ENCODE results near the gene DYNLRB1. TPM values are rescaled to one million over a fixed set of nuclear protein-coding genes. Genes with fewer than 3 reads are reported as not detected.

DYNLRB1 gene
- total and polyA plus RNA-seq, 2 donors (not counting 1 experiment from before 2014, with no cell fraction given): 55.3 to 120 TPM

DNA sequence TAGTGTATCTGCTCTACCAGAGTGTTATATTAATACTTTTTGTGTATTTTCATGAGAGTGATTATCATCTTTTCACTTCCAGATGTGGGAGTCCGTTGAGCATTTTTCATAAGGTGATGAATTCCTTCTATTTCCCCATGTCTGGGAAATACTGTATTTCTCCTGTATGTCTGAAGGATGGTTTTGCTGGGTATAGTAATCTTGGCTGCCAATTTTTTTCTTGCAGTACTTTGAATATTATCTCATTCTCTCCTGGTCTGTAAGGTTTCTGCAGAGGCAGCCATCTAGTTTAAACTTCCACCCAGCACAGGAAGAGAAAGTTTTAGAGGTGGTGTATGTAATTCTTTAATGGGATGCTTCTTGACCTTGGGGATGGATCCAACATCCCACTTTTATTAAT, 15.4 kb upstream of the DYNLRB1 start:
- Mint-ChIP-seq H3K4me1 (peaks cover 7% of the 10 kb centered on the region), H3K27me3 (no peaks in the 10 kb centered on the region), H3K4me3 (no peak overlapping the region), H3K9me3 (ENCODE audit: insufficient read depth) (peaks cover 9% of the 10 kb centered on the region), H3K27ac (no peak overlapping the region)
- Histone ChIP-seq H3K4me1 (ENCODE audit: control insufficient read depth in 2 of 2, insufficient read depth in 2 of 2, low read length in 2 of 2) (peaks cover 0 to 1% of the 10 kb centered on the region in 2 donors), H3K4me3 (ENCODE audit: control extremely low read depth in 1 of 5, extremely low read depth in 1 of 5, insufficient read depth in 1 of 5, low read depth in 2 of 5, low read length in 4 of 5) (no peak overlapping the region), H3K9me3 (ENCODE audit: control extremely low read depth in 1 of 3, control insufficient read depth in 2 of 3, insufficient read depth in 1 of 3, low read length in 2 of 3) (peaks cover 7 to 11% (median 8%) of the 10 kb centered on the region in 3 donors), H4K20me1 (ENCODE audit: control insufficient read depth, insufficient read depth, low read length, poor library complexity, severe bottlenecking) (no peaks in the 10 kb centered on the region), H3K36me3 (replicated peaks in 1 of 2; ENCODE audit: control extremely low read depth in 1 of 2, control insufficient read depth in 1 of 2, extremely low read depth in 1 of 2, insufficient read depth in 2 of 2, low read length in 1 of 2) (peaks cover 8 to 33% of the 10 kb centered on the region in 2 experiments), H3K27ac (ENCODE audit: low read length in 2 of 2) (no peak overlapping the region), H3K27me3 (replicated peaks in 1 of 4; ENCODE audit: control extremely low read depth in 1 of 4, control insufficient read depth in 3 of 4, insufficient read depth in 4 of 4, low read length in 3 of 4) (no peaks in the 10 kb centered on the region), H3K79me2 (ENCODE audit: control insufficient read depth, insufficient read depth, low read length) (peaks cover 7% of the 10 kb centered on the region), H2AFZ (ENCODE audit: insufficient read depth, low read depth, low read length, poor library complexity, severe bottlenecking) (no peak overlapping the region), H3K9ac (ENCODE audit: low read length) (no peak overlapping the region), H3K4me2 (replicated peaks; ENCODE audit: low read depth, low read length, poor library complexity, severe bottlenecking) (no peak overlapping the region)
- CTCF ChIA-PET: no interaction called here
- DNase-seq (no peak), ATAC-seq (ENCODE audit: low read depth) (no peak)
- POLR2A ChIA-PET: no interaction called here
- no peak for TF ChIP-seq EZH2 (IDR thresholded peaks at IDR 0.05; ENCODE audit: borderline replicate concordance, insufficient read depth, low read depth, low read length, poor library complexity, severe bottlenecking)
- TF ChIP-seq, protein P1, sequence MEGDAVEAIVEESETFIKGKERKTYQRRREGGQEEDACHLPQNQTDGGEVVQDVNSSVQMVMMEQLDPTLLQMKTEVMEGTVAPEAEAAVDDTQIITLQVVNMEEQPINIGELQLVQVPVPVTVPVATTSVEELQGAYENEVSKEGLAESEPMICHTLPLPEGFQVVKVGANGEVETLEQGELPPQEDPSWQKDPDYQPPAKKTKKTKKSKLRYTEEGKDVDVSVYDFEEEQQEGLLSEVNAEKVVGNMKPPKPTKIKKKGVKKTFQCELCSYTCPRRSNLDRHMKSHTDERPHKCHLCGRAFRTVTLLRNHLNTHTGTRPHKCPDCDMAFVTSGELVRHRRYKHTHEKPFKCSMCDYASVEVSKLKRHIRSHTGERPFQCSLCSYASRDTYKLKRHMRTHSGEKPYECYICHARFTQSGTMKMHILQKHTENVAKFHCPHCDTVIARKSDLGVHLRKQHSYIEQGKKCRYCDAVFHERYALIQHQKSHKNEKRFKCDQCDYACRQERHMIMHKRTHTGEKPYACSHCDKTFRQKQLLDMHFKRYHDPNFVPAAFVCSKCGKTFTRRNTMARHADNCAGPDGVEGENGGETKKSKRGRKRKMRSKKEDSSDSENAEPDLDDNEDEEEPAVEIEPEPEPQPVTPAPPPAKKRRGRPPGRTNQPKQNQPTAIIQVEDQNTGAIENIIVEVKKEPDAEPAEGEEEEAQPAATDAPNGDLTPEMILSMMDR (IDR thresholded peaks at IDR 0.05): no peak
- no CpG with 5 or more reads among the region's 1 CpG for WGBS (ENCODE audit: insufficient coverage)
- intact Hi-C loops (cut with micrococcal nuclease): no loop called here

- no peak for TF ChIP-seq EZH2 (IDR thresholded peaks at IDR 0.05; ENCODE audit: borderline replicate concordance, insufficient read depth, low read depth, low read length, poor library complexity, severe bottlenecking)
- TF ChIP-seq, protein P1 (IDR thresholded peaks at IDR 0.05): no peak
- Mint-ChIP-seq H3K9me3 (ENCODE audit: insufficient read depth) (no peaks in the 10 kb centered on the region), H3K27me3 (no peaks in the 10 kb centered on the region), H3K4me1 (no peaks in the 10 kb centered on the region), H3K27ac (no peak overlapping the region), H3K4me3 (no peak overlapping the region)
- ATAC-seq (ENCODE audit: low read depth): no peak
- no peaks in the 10 kb centered on the region for H3K27me3 ChIP-seq (replicated peaks in 1 of 4; ENCODE audit: control extremely low read depth in 1 of 4, control insufficient read depth in 3 of 4, insufficient read depth in 4 of 4, low read length in 3 of 4)
- ChIA-PET POLR2A (no interaction called here), CTCF (interaction anchor here (1.5 kb wide), 1 partner anchor 16 kb away, joined by 4 read pairs; no protein-coding TSS in a partner anchor)
- no peak overlapping the region for H3K4me2 ChIP-seq (replicated peaks; ENCODE audit: low read depth, low read length, poor library complexity, severe bottlenecking)
- H3K9me3 ChIP-seq (ENCODE audit: control extremely low read depth in 1 of 3, control insufficient read depth in 2 of 3, insufficient read depth in 1 of 3, low read length in 2 of 3): no peaks in the 10 kb centered on the region
- DNase-seq: no peak
- intact Hi-C loops (cut with micrococcal nuclease): no loop called here
- H2AFZ ChIP-seq (ENCODE audit: insufficient read depth, low read depth, low read length, poor library complexity, severe bottlenecking): no peak overlapping the region
- no peaks in the 10 kb centered on the region for H4K20me1 ChIP-seq (ENCODE audit: control insufficient read depth, insufficient read depth, low read length, poor library complexity, severe bottlenecking)
- H3K79me2 ChIP-seq (ENCODE audit: control insufficient read depth, insufficient read depth, low read length): no peaks in the 10 kb centered on the region
- H3K27ac ChIP-seq (ENCODE audit: low read length in 2 of 2): no peak overlapping the region
- WGBS (ENCODE audit: insufficient coverage): 83% methylated on average over 1 of the region's 3 CpGs
- peaks cover 20 to 34% of the 10 kb centered on the region in 2 experiments for H3K36me3 ChIP-seq (replicated peaks in 1 of 2; ENCODE audit: control extremely low read depth in 1 of 2, control insufficient read depth in 1 of 2, extremely low read depth in 1 of 2, insufficient read depth in 2 of 2, low read length in 1 of 2)
- H3K4me3 ChIP-seq (ENCODE audit: control extremely low read depth in 1 of 5, extremely low read depth in 1 of 5, insufficient read depth in 1 of 5, low read depth in 2 of 5, low read length in 4 of 5): no peak overlapping the region
- no peaks in the 10 kb centered on the region for H3K4me1 ChIP-seq (ENCODE audit: control insufficient read depth in 2 of 2, insufficient read depth in 2 of 2, low read length in 2 of 2)
- no peak overlapping the region for H3K9ac ChIP-seq (ENCODE audit: low read length)
Measured at GRCh38 chr20:34506480-34506879, 9.7 kb upstream of the DYNLRB1 start.

Measured in B cell (primary cell).